ENCODE measurements around the gene ASPM.

- TF ChIP-seq, protein P1, sequence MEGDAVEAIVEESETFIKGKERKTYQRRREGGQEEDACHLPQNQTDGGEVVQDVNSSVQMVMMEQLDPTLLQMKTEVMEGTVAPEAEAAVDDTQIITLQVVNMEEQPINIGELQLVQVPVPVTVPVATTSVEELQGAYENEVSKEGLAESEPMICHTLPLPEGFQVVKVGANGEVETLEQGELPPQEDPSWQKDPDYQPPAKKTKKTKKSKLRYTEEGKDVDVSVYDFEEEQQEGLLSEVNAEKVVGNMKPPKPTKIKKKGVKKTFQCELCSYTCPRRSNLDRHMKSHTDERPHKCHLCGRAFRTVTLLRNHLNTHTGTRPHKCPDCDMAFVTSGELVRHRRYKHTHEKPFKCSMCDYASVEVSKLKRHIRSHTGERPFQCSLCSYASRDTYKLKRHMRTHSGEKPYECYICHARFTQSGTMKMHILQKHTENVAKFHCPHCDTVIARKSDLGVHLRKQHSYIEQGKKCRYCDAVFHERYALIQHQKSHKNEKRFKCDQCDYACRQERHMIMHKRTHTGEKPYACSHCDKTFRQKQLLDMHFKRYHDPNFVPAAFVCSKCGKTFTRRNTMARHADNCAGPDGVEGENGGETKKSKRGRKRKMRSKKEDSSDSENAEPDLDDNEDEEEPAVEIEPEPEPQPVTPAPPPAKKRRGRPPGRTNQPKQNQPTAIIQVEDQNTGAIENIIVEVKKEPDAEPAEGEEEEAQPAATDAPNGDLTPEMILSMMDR (IDR thresholded peaks at IDR 0.05), result no peak
- no peak for TF ChIP-seq EZH2 (IDR thresholded peaks at IDR 0.05; ENCODE audit: borderline replicate concordance, insufficient read depth, low read depth, low read length, poor library complexity, severe bottlenecking)
These were observed 19.1 kb downstream of the ASPM start for GRCh38 chr1:197127246-197127912.

All from B cell (primary cell).